AG09309 (cell line): ENCODE measurements around the gene CGB5.

Experiments
- DNase-seq: peaks from one replicate; pipeline ENCODE4 v3.0.0-alpha.2; 2010; ENCODE audit warnings: low read depth
- H3K4me3 ChIP-seq: 2 replicates; pipeline ENCODE4 v1.5.1; 2011; ENCODE audit warnings: mild to moderate bottlenecking, low read depth, low read length, moderate library complexity; ENCODE audit not compliant: control insufficient read depth
- CTCF ChIP-seq: IDR thresholded peaks from 2 replicates; pipeline ENCODE4 v1.5.1; 2011; ENCODE audit warnings: mild to moderate bottlenecking, low read depth, low read length, inconsistent platforms; ENCODE audit not compliant: insufficient read depth, control insufficient read depth; ENCODE audit errors: missing control alignments

CGB5 gene

GRCh38 chr19:49059053-49059452 is 15.4 kb downstream of the CGB5 start:
- H3K4me3 ChIP-seq: no peak overlapping the region
- TF ChIP-seq CTCF: no peak
- no peak for DNase-seq

GRCh38 chr19:49061000-49061399 is 17.4 kb downstream of the CGB5 start:
- no peak for TF ChIP-seq CTCF
- H3K4me3 ChIP-seq: no peak overlapping the region

GRCh38 chr19:49061445-49061844 is 17.8 kb downstream of the CGB5 start:
- no peak overlapping the region for H3K4me3 ChIP-seq
- no peak for TF ChIP-seq CTCF
- DNase-seq: no peak

More at GRCh38 chr19:49061000-49061399, 17.4 kb downstream of the CGB5 start:
- DNase-seq: no peak

- TF ChIP-seq CTCF: no peak
- no peak for DNase-seq
- H3K4me3 ChIP-seq: no peak overlapping the region
Measured at GRCh38 chr19:49064029-49064629, 20.5 kb downstream of the CGB5 start.

GRCh38 chr19:49064768-49065611 is 21.3 kb downstream of the CGB5 start, which contains the start of gene NTF4:
Gene NTF4 (minus strand): TSS chr19:49064818. CDS start chr19:49061997, 2,821 bp downstream.
- TF ChIP-seq CTCF: no peak
- 0 out of 2 replicates have a peak within 1 kb of the TSS, but pooled peaks have one; percentile 1 for H3K4me3 ChIP-seq
- no peak for DNase-seq

- H3K4me3 ChIP-seq: no peak overlapping the region
- no peak for TF ChIP-seq CTCF
- no peak for DNase-seq
Measured at GRCh38 chr19:49065905-49066512, 22.4 kb downstream of the CGB5 start.
